GM23248 (cell line): ENCODE data around the gene ANKRD12.

Experiments used
- EZH2 ChIP-seq: fragments of 200-600 bp; sonication (generic); IDR thresholded peaks from 2 replicates; pipeline ENCODE4 v1.6.1; 2018; ENCODE audit warnings: antibody characterized with exemption, mild to moderate bottlenecking; ENCODE audit not compliant: insufficient read depth, poor library complexity, severe bottlenecking
- EZH2phosphoT487 ChIP-seq: fragments of 200-600 bp; sonication (generic); IDR thresholded peaks from 2 replicates; pipeline ENCODE4 v1.6.1; 2018; ENCODE audit warnings: antibody characterized with exemption, moderate library complexity, mild to moderate bottlenecking, low read depth; ENCODE audit not compliant: insufficient read depth

DNA sequence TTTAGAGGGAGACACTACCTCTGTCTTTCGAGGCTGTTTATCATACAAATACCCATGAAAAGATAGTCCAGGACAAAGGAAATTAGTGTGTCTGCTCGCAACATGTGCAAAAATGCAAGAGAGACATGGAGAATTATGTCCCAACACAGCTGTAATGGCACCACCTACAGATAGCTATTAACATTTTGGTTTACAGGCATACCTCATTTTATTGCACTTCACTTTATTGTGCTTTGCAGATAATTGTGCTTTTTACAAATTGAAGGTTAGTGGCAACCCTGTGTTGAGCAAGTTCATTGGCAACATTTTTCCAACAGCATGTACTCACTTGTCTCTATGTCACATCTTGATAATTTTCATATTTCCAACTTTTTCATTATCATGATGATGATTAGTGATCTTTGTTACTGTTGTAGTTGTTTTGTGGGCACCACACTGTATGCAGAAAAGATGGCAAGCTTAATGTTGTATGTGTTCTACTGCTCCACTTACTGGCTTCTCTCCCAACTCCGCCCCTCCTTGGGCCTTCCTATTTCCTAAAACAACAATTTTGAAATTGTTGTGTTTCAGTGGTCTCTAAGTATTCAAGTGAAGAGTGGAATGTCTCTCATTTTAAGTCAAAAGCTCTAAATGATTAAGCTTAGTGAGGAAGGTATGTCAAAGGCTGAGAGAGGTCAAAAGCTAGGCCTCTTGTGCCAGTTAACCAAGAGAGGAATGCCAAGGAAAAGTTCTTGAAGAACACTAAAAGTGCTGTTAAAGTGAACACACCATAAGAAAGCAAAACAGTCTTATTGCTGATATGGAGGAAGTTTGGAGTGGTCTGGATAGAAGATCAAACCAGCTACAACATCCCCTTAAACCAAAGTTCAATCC is 52.0 kb downstream of the ANKRD12 start:
- TF ChIP-seq EZH2phosphoT487 = no peak
- TF ChIP-seq EZH2 = no peak
